DMS79 treated with DMSO at 0.1 percent for 48 hours (cell line): ENCODE results near the gene NAV2.
A peak's percentile ranks its signal among the peaks of the same experiment; 100 is the strongest.
"Not testable (repeated sequence)": the region's sequence is repeated elsewhere in the genome, so short reads cannot be mapped to it uniquely, and the experiment has no call there.

Source experiments
- DNase-seq: peaks from one replicate; lab custom pipeline; 2025; lab: John Stamatoyannopoulos, UW

NAV2 gene

GRCh38 chr11:20083877-20084276, 371.2 kb downstream of the NAV2 start:
- not testable (repeated sequence) for DNase-seq

- no peak for DNase-seq
These were observed 372.5 kb downstream of the NAV2 start for GRCh38 chr11:20084921-20085814.

GRCh38 chr11:20085918-20086317, 373.3 kb downstream of the NAV2 start:
- DNase-seq, result no peak

GRCh38 chr11:20087118-20087521, 374.5 kb downstream of the NAV2 start:
- DNase-seq, result no peak

GRCh38 chr11:20088397-20089225, 376.0 kb downstream of the NAV2 start:
- DNase-seq, result no peak

GRCh38 chr11:20089367-20089766, 376.7 kb downstream of the NAV2 start:
- no peak for DNase-seq

- peak; percentile 23 for DNase-seq
These were observed 377.4 kb downstream of the NAV2 start for GRCh38 chr11:20089796-20090653.

GRCh38 chr11:20090654-20091374, 378.2 kb downstream of the NAV2 start:
- DNase-seq, result no peak

- no peak for DNase-seq
These were observed 381.1 kb downstream of the NAV2 start for GRCh38 chr11:20093775-20094174.

- DNase-seq, result no peak
These were observed 382.6 kb downstream of the NAV2 start for GRCh38 chr11:20095189-20095588.

- DNase-seq, result peak; percentile 93
These were observed 384.9 kb downstream of the NAV2 start for GRCh38 chr11:20097319-20098221.

- DNase-seq, result no peak
These were observed 386.9 kb downstream of the NAV2 start for GRCh38 chr11:20099527-20099926.

GRCh38 chr11:20102397-20102796, 389.8 kb downstream of the NAV2 start:
- no peak for DNase-seq

- DNase-seq, result no peak
These were observed 390.6 kb downstream of the NAV2 start for GRCh38 chr11:20103281-20103680.

- no peak for DNase-seq
These were observed 392.8 kb downstream of the NAV2 start for GRCh38 chr11:20105427-20105826.

- DNase-seq, result no peak
These were observed 397.3 kb downstream of the NAV2 start for GRCh38 chr11:20109731-20110445.

GRCh38 chr11:20110908-20111669, 398.5 kb downstream of the NAV2 start:
- DNase-seq, result peak; percentile 23

GRCh38 chr11:20111871-20112270, 399.2 kb downstream of the NAV2 start:
- no peak for DNase-seq
